ENCODE results near the gene CNTNAP2.

GRCh38 chr7:147978201-147978600, 1861.6 kb downstream of the CNTNAP2 start:
- TF ChIP-seq CTCF (IDR thresholded peaks at IDR 0.05), result no peak
- no peak for TF ChIP-seq POLR2AphosphoS5 (IDR thresholded peaks at IDR 0.05; ENCODE audit: low read depth, low read length)
